Stomach (tissue), 4 donors: ENCODE data around the gene KLRG1.

Experiments used
- CTCF ChIP-seq, 7 experiments: fragments of 450-650 bp in 4 of 7; fragments of 200-600 bp in 3 of 7; sonication (generic) in 3 of 7; IDR thresholded peaks; one replicate each; pipeline ENCODE4 v1.5.1; 2016 to 2019; ENCODE audit warnings: antibody characterized with exemption in 7 of 7, control low read depth in 2 of 7, mild to moderate bottlenecking in 1 of 7
- EP300 ChIP-seq: sonication (generic); formaldehyde crosslinking; IDR thresholded peaks from one replicate; pipeline ENCODE4 v1.6.1; 2017; ENCODE audit warnings: antibody characterized with exemption
- POLR2A ChIP-seq, 4 donors: fragments of 450-650 bp; IDR thresholded peaks; one replicate each; pipeline ENCODE4 v1.6.1; 2016; ENCODE audit warnings: antibody characterized with exemption in 4 of 4, control low read depth in 2 of 4, mild to moderate bottlenecking in 1 of 4, moderate library complexity in 1 of 4
- POLR2AphosphoS5 ChIP-seq, 3 donors: sonication (generic); formaldehyde crosslinking; IDR thresholded peaks; one replicate each; pipeline ENCODE4 v1.6.1; 2016; ENCODE audit warnings: antibody characterized with exemption in 3 of 3

DNA sequence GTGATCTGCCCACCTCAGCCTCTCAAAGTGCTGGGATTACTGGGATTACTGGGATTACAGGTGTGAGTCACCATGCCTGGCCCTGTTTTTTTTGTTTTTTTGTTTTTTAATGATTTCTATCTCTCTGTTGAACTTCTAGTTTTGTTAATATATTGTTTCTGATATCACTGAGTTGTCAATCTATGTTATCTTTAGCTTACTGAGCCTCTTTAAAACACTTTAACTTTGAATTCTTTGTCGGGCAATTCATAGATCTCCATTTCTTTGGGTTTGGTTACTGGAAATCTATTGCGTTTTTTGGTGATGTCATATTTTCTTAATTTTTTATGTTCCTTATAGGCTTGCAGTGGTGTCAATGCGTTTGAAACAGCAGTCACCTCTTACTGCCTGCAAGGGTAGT, 9.2 kb upstream of the KLRG1 start:
- TF ChIP-seq CTCF (IDR thresholded peaks at IDR 0.05) (no peak), POLR2A (IDR thresholded peaks at IDR 0.05) (no peak), POLR2AphosphoS5 (IDR thresholded peaks at IDR 0.05) (no peak), EP300 (no peak)
